GM19455 (cell line): ENCODE results near the gene ADORA2A.

ENCODE experiments used
- ATAC-seq: cut with Tn5 transposase; IDR thresholded peaks from one replicate; pipeline ENCODE4 v1.9.1; 2021; ENCODE audit not compliant: unreplicated experiment

The ADORA2A gene

GRCh38 chr22:24417200-24417599, 10.2 kb upstream of the ADORA2A start:
- no peak for ATAC-seq

GRCh38 chr22:24417901-24418641, 9.3 kb upstream of the ADORA2A start:
- ATAC-seq = no peak

DNA sequence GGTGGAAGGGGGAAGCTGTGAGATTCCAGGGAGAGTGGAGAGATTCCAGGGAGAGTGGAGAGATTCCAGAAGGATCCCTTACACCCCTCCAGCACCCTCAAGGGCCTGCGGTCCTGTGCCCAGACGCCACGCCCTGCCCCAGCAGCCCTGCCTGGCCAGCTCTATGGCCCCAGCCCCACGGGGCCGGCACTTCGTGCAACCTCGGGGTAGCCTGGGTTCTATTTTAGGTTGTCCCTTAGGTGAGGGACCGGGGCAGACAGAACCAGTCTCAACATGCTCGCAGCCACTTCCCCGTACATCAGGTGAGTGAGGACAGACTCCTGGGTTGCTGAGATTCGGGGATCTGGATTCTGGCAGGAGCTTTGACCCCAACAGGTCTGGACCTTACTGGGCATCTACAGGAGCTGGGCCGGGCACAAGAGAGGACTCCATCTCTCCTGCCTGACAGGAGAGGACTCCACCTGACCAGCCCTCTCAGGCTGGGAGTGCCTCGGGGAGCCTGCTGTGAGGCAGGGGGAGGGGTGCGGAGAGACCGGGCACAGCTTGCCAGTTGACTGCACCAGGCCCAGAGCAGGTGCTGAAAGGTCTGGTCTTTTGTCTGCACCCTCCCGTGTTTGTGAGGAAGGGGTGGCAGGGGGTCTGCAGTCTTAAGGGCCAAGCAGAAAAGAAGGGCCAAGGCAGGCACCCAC, 8.5 kb upstream of the ADORA2A start:
- no peak for ATAC-seq

- no peak for ATAC-seq
These were observed 7.9 kb upstream of the ADORA2A start for GRCh38 chr22:24419475-24419850.

DNA sequence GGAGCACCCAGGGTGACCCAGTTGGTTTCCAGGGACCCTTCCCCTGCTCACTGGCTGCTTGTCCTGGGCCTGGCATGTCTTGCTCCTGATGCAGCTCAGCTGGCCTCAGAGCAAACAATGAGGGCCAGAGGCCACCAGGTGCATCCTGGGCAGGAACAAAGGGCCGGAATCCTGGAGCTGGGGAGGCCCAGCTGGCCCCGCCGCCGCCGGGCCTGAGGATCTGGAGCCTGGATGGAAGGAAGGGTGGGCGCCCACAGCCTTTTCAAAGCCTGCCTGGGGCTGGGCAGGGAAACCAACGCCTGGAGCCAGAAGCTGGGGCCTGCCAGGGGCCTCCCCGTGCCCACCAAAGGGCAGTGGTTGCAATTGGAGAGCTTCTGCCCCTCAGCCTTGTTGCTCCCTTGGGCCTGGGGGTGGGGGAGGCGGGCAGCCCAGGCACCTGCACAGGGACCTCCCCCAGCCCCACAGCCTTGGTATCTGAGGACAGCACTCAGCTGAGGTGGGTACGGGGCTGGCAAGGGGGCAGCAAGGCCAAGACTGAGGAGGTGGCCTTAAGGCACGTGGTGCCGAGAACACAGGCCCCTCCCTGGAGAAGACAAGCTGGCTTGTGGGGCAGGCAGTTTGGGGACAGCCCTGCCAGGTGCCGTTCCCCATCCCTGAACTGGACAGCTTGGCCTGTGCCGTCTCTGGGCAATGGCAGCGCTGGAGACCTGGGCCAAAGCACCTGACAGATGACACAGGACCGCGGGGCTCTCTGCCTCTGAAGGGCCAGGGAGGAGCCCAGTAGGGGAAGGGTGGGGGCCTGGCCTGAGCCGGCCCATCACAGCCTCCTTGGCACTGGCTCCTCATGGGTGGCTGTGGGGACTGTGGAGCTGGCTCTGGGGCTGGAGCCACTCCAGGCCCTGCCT, 7.1 kb upstream of the ADORA2A start:
- no peak for ATAC-seq

- ATAC-seq = no peak
These were observed 6.4 kb upstream of the ADORA2A start for GRCh38 chr22:24420977-24421343.

- no peak for ATAC-seq
These were observed 5.9 kb upstream of the ADORA2A start for GRCh38 chr22:24421428-24421931.

DNA sequence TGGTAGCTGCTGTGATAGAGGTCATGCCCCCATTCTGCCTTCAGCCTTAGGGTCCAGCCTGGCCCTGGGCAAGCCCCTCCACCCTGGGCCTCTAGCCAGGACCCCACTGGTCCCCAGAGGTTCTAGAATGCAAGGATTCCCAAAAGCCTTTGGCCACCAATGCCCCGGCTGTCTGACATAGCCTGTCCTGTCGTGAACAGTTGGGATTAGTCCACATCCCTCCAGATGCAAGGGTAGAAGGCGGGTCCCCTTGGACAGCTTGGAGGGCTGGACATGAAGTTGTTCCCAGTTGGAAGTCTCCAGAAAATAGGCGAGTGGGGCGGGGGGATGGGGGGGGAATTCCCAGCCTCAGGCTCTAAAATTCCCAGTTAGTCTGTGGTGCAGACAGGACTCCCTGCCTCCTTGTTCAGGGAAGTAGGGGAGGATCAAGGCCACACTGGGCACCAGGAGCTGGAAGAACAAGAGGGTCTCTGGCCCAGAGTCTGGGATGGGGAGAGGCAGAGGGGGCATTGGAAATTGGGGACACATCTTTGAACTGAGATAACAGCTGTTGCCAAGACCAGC, 5.2 kb upstream of the ADORA2A start:
- no peak for ATAC-seq

DNA sequence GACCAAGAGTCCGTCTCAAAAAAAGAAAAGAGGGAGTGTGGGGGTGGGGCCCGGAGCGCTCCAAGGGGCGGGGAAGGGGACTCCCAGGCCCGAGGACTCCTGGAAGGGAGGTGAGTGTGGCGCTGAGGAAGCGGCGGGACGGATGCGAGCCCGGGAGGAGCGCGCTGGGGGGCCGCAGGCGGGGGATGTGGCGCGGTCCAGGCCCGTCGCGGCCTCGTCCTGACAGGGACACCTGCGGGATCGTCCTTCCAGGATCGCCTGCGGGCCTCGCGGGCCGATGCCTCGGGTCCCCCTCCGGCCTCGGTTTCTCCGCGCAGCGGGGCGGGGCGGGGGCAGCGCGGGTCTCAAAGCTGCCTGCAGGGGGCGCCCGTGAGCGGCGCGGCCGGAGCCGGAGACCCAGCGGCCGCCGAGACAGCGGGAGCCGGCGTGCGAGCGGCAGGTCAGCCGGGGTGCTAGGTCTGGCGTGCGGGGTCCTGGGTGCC, 3.8 kb upstream of the ADORA2A start:
- no peak for ATAC-seq

- ATAC-seq = no peak
These were observed 3.1 kb upstream of the ADORA2A start for GRCh38 chr22:24424001-24424900.

- ATAC-seq = no peak
These were observed 2.3 kb upstream of the ADORA2A start for GRCh38 chr22:24424901-24425775.

GRCh38 chr22:24426436-24426835, 963 bp upstream of the ADORA2A start:
- no peak for ATAC-seq

DNA sequence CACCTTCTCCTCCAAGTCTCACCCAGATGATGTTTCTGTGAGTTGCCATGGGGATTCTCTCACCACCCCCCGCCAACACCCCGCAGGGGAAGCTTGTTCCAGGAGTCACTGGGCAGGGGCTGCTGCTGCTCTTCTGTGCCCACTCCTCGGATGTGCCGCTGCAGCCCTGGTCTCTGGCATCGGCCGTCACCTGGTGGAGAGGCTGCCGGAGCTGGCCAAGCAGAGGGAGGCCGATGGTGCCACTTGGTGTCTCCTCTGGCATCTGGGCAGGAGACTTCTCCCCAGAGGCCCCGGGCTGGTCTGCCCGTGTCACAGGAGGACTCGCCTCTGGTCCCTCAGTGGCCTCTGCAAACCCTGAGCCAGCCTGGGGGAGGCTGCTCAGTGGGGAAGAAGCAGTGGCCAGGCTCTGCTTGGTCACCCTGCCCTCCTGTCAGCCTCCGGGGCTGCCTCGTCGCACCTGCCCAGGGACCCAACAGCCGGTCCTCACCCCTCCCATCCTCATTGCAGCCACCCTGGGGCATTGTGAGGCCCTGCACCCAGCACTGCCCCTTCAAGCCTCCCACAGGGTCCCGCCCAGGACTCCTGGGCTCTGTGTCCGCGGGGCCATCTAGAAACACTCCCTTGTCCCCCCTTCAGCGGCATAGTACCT, 424 bp upstream of the ADORA2A start:
- no peak for ATAC-seq

- no peak for ATAC-seq
These were observed 1.5 kb downstream of the ADORA2A start for GRCh38 chr22:24428751-24429410.

- ATAC-seq = no peak
These were observed 2.3 kb downstream of the ADORA2A start for GRCh38 chr22:24429411-24430365.

DNA sequence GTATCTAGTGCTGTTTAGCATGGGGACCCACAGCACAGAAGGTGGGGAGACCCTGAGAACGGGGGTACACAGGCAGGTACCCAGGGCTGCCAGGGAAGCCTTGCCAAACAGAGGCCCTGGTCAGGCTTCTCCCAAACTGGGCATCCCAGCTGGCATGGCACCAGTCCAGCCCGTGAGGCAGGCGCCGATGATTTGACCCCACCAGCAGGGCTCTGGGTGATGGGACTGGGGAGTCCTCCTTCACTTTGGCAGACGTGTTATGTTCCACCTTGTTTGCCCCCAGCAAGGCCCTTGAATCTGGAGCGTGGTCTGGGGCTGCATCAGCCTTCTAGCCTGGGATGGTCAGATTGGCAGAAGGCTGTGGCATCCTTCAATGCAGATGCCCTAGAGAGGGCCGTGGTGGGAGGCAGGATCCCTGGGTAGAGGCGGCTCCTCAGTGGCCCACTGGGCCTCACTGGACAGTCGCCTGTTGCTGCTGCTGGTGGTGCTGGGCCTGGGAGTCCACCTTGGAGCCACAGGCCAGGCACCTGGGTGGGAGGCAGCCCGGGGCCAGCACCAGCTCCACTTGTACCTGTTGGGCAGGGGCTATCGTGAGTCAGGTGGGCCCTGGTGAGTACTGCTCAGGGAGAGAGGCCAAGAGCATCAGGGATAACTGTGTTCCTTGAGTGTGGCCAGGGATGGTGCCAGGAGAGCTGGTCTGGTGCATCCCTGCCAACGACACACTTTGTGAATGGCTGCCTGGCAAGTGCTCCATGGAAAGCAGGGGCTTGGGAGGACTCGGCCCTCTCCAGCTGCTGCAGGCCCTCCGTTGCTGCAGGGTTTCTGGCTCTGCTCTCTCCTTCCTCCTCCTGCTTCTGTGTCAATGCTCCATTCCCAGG, 3.3 kb downstream of the ADORA2A start:
- no peak for ATAC-seq
